NCI-H187 treated with DMSO at 0.1 percent for 48 hours (cell line): ENCODE data around the gene QKI.
"Not testable (repeated sequence)": the region's sequence is repeated elsewhere in the genome, so short reads cannot be mapped to it uniquely, and the experiment has no call there.

Experiments
- DNase-seq: peaks from one replicate; lab custom pipeline; 2025; lab: John Stamatoyannopoulos, UW

QKI gene

GRCh38 chr6:163579111-163579879 is 164.8 kb downstream of the QKI start:
- DNase-seq = no peak

- DNase-seq = no peak
Measured at GRCh38 chr6:163579880-163580295, 165.4 kb downstream of the QKI start.

- no peak for DNase-seq
Measured at GRCh38 chr6:163580311-163581030, 166.0 kb downstream of the QKI start.

GRCh38 chr6:163583558-163583957 is 169.0 kb downstream of the QKI start:
- no peak for DNase-seq

GRCh38 chr6:163585932-163586437 is 171.5 kb downstream of the QKI start:
- no peak for DNase-seq

- no peak for DNase-seq
Measured at GRCh38 chr6:163586888-163587287, 172.4 kb downstream of the QKI start.

- no peak for DNase-seq
Measured at GRCh38 chr6:163588220-163588919, 173.9 kb downstream of the QKI start.

GRCh38 chr6:163589387-163589786 is 174.9 kb downstream of the QKI start:
- no peak for DNase-seq

GRCh38 chr6:163590132-163590531 is 175.6 kb downstream of the QKI start:
- not testable (repeated sequence) for DNase-seq

GRCh38 chr6:163592872-163593271 is 178.4 kb downstream of the QKI start:
- DNase-seq = no peak

- DNase-seq = no peak
Measured at GRCh38 chr6:163596174-163596573, 181.7 kb downstream of the QKI start.

GRCh38 chr6:163599136-163599535 is 184.6 kb downstream of the QKI start:
- DNase-seq = no peak

- no peak for DNase-seq
Measured at GRCh38 chr6:163599684-163600083, 185.2 kb downstream of the QKI start.

- no peak for DNase-seq
Measured at GRCh38 chr6:163600331-163600730, 185.8 kb downstream of the QKI start.

GRCh38 chr6:163600781-163601180 is 186.3 kb downstream of the QKI start:
- no peak for DNase-seq

GRCh38 chr6:163602851-163603250 is 188.3 kb downstream of the QKI start:
- no peak for DNase-seq

- DNase-seq = no peak
Measured at GRCh38 chr6:163603395-163603794, 188.9 kb downstream of the QKI start.

GRCh38 chr6:163605385-163606097 is 191.0 kb downstream of the QKI start:
- DNase-seq = no peak

- no peak for DNase-seq
Measured at GRCh38 chr6:163607792-163608191, 193.3 kb downstream of the QKI start.

GRCh38 chr6:163608204-163608644 is 193.7 kb downstream of the QKI start:
- no peak for DNase-seq

GRCh38 chr6:163612200-163612599 is 197.7 kb downstream of the QKI start:
- DNase-seq = no peak

- DNase-seq = no peak
Measured at GRCh38 chr6:163613025-163613424, 198.5 kb downstream of the QKI start.
